Measurements from ENCODE around the gene RBM20.
"Not testable (repeated sequence)": the region's sequence is repeated elsewhere in the genome, so short reads cannot be mapped to it uniquely, and the experiment has no call there.

The RBM20 gene

DNA sequence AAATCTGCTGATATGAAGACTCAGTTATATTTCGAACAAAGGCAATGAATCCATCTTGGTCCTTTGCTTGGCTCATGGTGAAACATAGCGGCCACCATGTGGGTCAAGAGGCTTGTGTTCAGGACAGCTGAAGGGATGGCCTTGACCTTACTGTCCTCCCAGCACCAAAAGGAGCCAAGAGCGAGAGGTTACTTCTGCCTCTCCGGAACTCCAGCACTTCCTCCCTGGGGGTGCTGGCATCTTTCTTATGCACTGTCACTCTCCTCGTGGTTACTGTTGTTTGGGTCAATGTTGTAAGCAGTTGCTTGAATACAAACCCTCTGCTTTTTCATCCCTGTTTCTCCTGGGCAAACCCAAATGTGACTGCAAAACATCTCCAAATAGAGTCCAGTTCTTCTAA lies 100.6 kb downstream of the RBM20 start:
- DNase-seq = no peak

DNA sequence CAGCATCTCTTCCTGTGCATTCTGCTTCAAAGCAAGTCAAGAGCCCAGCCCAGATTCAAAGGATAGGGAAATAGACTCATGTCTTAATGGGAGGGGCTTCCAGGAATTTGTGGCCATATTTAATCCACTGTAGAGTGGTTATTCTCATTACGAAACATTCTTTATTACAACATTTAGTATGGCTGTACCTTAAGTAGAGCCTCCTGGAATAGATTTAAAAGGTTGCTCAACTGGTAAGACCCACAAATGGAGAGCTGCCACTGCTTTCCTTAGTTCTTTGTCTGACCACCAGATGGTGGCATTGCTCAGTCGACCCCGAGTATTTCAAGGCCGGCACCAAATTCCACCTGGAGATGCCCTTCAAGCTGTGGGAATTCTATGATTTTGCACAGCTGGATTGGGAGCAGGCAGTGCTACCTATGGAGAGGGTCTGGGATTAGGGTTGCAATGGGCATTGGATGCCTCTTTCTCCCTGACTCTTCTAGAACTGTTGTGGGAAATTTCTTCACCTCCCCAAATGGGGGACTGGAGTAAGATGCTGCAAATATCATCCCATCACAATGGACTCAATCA lies 102.2 kb downstream of the RBM20 start:
- DNase-seq = peak; percentile 25 to 40

DNA sequence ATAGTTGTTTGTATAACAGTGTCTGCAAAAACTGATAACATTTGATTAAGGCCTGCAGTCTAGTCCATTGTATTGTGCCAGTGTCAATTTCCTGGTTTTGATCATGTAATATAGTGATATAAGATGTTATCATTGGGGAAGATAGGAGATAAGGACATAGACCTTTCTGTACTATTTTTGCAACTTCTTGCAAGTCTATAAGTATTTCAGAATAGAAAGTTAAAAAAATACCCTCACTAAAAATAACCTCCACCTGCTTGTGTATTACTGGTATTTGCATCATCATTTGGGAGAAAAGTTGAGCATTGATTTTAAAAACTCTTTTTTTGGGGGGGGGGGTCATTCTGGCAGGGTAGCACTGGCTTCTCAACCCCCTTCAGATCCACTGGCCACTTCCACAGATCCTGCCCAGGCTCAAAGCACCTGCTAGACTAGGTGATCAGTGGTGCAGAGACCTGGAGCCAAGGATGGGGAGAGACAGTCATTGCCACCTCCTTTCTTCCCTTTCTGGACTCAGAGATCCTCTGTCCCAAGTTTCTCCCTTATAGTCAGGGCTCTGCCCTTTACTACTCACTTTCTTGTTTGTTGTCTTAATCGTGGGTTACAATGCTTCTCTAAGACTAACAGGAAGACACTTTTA lies 103.0 kb downstream of the RBM20 start:
- no peak for DNase-seq

DNA sequence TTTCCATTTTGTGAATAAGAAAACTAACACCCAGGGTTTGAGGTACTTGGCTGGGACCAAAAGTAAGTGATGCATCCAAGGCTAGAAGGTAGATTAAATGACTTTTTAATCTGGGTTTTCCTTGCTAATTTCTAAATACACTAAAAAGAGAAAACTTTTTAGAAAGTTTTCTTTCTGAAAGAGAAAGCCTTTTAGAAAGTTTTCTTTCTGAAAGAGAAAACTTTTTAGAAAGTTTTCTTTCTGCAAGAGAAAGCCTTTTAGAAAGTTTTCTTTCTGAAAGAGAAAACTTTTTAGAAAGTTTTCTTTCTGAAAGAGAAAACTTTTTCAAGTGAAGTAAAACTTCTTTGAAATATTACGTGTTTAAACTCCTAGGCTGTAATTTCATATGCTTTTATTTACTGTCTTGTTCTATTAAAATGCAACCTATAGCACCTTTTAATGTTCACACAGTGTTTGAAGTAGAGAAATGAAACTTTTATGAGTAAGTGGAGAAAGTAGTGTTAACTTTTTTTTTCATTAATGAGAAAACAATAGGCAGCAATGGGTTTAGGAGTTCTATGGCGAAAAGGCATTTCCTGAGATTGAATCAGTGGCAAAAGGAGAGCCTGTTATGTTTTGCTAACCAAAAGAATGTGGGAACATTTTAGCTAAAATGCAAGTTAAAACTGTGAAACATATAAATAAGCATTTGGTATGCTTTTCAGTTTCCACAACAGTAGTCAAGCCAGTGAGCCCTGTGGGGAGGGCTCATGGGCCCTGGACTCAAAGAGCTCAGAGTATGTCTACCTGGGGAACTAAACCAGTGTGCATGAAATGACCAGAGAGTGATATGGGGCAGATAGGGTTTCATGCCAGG lies 103.7 kb downstream of the RBM20 start:
- no peak for DNase-seq

DNA sequence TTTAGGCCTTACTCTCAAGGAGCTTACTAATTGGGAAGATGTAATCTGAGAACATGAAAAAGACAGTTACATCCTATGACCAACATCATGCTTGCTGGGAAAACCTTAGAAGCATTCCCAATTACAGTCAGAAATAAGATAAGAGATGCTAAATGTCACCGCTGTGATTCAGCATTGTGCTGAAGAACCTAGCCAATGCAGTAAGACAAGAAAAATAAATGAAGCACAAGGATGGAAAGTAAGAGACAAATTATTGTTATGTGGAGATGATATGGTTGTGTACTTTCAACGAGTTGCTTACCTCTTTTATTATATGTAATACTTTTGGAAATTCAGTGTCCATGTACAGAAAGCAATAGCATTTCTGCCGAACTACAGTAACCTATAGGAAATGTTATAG lies 104.8 kb downstream of the RBM20 start:
- DNase-seq = no peak

DNA sequence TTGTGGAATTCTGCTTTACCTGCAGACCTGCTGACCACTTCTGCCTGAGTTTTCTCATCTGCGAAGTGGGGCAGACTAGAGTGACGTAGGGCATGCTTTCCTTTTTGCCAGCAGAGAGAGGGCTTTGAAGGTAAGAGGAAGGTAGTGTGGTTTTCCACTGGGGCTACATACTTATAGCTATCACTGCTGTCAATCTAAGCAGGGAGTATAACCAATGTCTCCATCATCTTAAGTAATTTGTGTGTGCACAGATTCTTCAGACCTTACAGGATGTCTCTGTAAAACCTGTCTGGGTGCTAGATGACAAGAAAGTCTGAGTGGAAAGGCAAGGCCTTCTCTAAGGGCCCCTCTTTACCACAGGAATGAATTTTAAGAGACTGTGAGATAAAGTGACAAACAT lies 106.8 kb downstream of the RBM20 start:
- DNase-seq = no peak

DNA sequence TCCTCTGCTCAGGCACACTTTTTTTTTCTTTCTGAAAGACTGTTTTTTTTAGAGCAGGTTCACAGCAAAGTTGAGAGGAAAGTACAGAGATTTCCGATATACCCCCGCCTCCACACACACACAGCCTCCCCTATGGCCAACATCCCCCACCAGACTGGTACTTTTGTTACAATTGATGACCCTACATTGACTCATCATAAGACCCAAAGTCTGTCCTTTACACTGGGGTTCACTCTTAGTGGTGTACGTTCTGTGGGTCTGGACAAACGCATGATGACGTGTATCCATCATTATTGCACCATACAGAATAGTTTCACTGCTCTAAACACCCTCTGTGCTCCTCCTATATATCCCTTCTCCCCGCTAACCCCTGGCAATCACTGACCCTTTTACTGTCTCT lies 107.7 kb downstream of the RBM20 start:
- DNase-seq = no peak

DNA sequence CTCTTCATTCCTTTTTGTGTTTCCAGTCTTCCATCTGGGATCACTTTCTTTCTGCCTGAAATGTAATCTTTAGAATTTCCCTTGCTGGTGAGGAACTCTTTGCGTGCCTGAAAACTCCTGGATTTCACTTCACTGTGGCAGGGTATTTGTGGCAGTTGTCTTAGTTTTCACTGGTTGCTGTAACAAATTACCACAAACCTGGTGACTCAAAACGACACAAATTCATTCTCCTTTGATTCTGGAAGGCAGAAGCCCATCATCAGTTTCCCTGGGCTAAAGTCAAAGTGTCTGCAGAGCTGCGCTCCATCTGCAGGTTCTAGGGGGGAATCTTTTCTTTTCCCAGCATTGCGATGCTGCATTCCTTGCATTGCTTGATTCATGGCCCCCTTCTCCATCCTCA lies 109.3 kb downstream of the RBM20 start:
- no peak for DNase-seq

DNA sequence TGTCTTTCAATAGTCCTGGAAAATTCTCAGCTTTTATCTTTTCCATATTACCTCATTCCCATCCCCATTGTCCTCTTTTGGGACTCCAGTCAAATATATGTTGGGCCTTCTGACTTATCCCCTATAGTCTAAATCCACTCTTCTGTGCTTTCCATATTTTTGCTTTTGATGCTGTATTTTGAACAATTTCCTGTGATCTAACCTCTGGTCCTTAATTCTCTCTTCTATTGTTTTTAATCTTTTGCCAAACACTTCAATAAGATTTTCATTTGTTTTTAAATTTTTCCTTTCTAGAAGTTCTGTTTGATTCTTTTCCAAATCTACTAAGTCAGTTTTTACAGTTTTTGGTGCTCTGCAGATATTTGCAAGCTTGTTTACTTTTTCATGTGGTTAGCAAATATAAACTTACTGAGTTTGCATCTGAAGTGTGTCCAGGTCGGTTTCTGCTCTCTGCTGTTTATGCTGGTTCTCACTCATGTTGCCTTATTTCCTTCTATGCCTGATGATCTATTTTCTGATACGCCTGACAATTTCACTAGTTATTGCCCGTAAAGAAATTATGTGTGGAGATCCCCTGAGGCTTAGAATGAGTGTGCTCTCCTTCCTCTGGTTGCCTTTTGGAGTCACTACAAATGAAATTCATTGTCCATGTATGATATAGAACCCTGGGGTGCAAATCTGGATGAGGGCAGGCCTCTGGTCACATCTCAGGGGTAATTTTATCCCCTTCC lies 110.4 kb downstream of the RBM20 start:
- no peak for DNase-seq

DNA sequence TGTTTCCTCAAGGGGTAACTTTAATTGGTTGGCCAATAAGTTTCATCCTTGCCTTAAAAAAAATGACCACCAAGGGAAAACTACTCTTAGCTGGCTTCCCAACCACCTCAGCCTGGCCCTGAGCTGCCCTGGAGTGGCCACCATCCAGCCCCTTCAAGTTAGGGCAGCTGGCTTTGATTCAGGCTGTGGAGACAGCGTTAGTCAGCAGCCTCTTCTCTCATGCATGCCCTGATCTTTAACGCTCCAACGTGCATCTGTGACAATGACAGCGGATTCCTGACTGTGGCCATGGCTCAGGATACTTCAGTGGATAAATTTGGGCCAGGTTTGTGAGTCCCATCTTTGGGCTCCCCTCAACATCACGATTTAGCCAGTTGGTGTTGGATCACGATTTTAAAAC lies 111.6 kb downstream of the RBM20 start:
- no peak for DNase-seq

DNA sequence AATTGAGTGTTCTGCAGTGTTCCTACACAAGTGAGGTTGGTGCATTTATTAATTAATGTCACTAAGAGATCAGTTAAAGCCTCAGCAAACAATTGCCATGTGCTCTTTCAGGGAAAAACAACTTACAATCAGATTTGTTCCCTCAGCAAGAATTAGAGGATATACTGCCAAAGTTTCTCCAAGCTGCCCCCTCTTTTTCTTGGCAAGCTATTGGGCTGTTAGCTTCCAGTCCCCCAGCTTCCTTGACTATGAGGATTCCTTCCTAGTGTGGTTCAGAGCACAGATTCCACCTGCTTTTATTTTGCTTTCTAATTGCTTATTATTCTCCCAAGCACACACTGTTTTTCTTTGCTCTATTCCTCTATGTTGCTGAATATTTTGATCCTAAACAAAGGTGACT lies 112.7 kb downstream of the RBM20 start:
- no peak for DNase-seq

DNA sequence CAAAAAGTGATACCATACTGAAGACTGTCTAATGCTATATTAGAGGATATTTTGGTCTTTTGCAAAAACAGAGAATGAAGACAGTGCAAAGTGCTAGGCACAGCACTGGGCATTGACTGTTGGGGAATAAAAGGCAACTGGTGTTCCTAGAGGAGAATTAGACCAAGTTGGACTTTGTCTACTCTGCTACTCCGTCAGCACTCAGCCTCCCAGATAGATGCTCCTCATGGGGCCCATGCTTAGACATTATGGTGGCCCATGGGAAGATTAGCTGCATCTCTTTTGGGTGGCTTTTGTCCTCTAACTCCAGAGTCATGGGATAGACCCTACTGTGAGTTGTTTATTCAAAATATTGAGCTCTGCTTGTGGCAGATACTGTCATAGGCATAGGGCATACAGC lies 113.5 kb downstream of the RBM20 start:
- DNase-seq = no peak

DNA sequence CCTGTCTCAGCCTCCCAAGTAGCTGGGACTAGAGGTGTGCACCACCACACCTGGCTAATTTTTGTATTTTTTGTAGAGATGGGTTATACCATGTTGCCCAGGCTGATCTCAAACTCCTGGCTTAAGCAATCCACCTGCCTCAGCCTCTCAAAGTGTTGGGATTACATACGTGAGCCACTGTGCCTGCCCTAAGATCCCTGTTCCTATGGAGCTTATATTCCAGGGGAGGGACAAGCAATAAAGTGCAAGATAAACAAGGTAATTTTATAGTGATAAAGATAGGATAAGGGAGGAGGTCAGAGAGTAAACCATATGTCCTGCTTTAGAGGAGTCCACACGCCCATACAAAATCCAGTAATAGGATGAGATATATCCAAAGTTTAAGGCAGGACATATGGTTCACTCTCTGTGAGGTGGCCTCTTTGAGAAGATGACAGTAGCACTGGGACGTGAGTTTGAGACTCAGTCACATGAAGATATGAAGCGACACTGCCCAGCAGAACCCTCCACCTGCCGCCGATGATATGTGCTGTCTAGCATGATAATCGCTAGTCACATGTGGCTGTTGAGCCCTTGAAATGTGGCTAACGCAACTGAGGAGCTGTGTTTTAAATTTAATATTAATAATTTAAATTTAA lies 114.1 kb downstream of the RBM20 start:
- no peak for DNase-seq

DNA sequence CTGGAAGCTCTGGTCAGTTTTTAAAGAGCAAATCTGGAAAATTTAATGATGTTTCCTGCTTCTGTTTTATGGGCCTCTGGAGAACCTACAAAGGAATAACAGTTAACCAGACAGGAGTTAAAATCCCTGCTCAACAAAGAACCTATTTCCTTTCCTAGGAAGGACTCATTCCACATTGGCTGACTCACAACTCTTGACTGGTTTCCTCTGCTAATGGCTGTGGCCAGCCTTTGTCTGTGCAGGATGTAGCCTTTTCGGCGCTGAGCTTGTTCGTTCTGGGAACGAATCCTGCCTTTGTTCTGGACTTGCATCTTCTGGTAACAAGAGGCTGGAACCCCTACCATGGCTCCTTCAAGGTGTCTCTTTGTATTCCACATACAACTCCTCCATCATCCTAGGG lies 114.8 kb downstream of the RBM20 start:
- no peak for DNase-seq

DNA sequence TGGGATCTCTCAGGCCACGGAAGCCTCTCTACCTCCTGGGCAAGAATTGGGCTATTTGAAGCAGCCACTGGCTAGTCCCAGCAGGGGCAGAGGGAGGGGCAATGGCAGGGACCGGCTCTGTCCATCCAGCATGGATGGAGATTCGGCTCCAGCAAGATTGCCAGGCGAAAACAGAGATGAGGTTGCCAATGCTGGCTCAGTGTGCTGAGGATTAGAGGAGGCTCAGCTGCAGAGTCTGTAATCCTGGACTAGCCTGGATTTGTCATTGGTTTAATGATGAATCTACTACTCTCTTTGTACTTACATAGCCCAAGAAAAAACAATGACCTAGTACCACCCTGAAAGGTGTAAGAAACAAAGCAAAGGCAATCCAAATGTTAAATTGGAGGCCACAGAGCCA lies 115.4 kb downstream of the RBM20 start:
- DNase-seq = no peak

DNA sequence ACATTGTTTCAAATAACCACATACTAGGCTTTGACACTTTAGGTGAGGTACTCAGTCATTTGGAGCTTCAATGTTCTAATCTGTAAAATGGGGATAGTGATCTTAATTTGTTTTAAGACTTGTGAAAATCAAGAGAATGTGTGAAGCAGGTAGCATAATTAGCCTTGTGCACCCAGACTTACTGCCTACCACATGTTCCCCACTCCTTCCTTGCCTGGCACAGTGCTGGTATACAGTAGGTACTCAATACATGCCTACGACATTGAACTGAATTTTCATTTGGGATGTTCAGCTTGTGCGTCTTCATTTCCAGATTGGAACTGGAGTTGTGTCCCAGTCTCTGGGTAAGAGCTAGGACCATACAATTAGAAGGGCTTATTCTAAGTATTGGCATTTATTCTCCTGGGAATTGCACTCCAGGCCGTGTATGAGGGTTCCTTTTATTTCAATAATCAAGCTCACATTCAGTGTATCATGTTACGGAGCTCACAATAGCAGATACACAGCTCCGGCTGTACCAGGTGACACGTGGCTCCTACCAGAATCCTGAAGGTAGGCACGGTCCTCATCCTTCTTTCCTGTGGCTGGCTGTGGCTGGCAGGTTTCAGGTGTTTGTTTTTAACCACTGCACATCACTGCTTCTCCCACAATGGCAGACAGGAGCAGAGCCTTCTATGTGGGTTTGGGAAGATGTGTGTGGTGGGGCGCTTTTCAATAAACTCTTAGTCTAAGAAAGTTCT lies 118.1 kb downstream of the RBM20 start:
- no peak for DNase-seq

DNA sequence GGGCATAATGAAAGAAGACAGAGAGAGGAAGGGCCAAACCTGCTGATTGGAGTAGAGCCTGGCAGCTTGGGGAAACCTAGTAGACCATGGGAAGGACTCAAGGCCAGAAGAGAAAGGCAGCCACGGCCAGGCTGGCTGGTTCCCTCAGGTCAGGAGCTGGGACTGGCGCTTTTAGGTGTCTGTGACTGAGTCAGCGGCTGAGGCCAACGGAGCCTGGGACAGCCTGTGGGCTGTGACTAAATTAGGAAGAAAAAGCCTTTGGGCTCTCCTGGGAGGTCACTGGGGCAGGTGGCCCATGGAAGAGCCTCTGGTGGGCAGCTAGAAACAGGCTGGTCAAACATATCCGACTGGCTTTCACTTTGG lies 118.7 kb downstream of the RBM20 start:
- DNase-seq = no peak

DNA sequence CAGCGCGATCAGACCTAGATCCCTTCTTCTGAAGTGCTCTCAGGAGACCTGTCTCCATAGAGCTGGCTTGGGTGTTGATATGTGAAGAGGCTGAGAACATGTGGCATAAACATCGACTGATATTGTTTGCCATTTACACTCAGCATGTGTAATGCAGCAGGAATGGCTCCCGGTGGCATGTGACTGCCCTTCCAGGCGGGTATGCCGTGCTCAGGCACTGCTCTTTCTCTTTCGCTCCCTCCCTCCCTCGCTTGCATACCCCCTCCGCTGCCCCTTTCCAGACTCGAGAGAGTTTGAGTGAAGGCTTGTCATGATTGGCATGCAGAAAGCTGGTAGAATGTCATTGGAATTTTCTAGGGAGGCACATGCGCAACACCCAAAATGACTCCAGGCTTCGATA lies 120.2 kb downstream of the RBM20 start:
- no peak for DNase-seq

DNA sequence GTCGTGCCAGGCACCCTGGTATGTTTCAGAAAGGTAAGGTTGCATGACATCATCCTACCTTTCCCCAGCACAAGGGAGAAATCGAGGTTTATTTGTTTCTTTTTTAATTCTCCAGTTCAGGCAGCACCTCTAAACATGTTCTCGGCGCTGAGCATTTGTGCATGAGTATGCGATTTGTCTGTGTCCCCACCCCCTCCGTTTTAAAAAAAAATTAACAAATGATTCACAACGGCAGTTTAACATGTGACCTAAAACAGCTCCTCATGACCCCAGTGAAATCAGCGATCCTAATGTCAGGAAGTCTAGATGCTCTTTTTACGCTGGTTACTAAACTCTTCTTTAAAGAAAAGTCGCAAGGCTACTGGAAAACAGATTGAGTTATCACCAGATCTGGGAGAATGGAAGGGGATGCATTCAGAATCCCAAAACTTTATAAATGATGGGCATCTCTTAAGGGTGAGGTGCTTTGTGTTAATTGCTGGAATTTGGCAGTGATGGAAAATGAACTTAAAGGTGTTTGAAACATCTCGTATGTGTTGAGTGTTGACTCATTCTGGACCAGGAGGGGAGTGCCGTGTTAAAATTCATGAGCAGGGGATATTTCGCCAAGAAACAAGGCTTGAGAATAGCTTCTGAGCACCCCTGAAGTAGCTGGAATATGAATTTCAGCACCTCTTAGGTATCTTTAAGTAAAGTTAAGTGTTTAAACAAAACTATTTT lies 120.8 kb downstream of the RBM20 start:
- no peak for DNase-seq

DNA sequence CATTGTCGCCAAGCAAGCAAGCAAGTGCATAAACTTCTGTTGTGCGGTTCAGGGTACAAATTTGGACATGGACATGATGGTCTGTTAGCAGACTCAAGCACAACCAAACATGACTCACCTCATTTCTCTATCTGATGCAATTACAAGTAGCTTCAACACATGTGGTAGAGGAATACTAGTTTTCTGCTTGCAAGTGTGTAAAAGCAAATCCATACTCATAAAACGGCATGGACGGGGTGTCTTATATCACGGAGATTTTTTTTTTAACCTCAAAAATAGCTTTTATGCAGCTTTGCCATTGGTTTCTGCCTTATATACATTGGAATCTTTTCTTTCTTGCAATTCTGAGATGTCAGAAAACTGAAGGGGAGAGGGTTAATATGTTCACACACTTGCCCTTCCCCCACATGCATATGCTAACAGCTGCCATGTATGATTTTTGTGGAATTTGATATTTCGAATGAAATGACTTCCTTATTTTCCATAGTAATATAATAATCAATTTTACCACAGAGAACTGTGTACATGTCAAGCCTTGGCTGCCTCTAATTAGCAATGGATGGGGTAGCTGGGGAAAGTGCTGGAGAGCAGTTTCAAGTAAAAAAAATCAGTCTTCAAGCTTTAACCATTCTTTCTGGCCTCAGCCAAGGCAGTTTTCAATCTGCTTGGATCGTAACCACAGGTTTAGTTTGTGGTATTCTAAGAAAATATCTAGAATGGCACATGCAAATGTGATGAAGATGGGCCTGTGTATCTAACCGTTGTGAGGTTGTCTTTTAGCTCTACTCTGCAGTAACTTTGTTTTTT lies 121.6 kb downstream of the RBM20 start:
- DNase-seq = no peak

DNA sequence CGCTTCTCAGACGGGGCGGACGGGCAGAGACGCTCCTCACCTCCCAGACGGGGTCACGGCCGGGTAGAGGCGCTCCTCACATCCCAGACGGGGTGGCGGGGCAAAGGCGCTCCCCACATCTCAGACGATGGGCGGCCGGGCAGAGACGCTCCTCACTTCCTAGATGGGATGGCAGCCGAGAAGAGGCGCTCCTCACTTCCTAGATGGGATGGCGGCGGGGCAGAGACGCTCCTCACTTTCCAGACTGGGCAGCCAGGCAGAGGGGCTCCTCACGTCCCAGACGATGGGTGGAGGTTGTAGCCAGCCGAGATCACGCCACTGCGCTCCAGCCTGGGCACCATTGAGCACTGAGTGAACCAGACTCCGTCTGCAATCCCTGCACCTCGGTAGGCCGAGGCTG lies 123.5 kb downstream of the RBM20 start:
- DNase-seq = not testable (repeated sequence)

Data from stimulated activated CD4-positive, alpha-beta T cell treated with anti-CD3 and anti-CD28 coated beads, Interleukin-2, amount 100 ng/mL, for 48 hours (primary cell).